Right atrium auricular region (tissue), 2 donors: Measurements from ENCODE around the gene C1orf210. TPM values are rescaled to one million over a fixed set of nuclear protein-coding genes. Genes with fewer than 3 reads are reported as not detected.

Experiments
- DNase-seq: peaks from one replicate; pipeline ENCODE4 v3.0.0-alpha.2; 2019; ENCODE audit warnings: low spot score
- H3K27ac ChIP-seq, 2 donors: fragments of 200-600 bp; sonication (generic); 1 replicate in 1 of 2; 2 replicates in 1 of 2; pipeline ENCODE4 v1.5.1; 2016 to 2019
- H3K27me3 ChIP-seq, 2 donors: fragments of 200-600 bp; sonication (generic); one replicate each; pipeline versions ENCODE4 v1.5.1 to v1.6.0; 2017 to 2019
- H3K36me3 ChIP-seq: fragments of 200-600 bp; sonication (generic); one replicate; pipeline ENCODE4 v1.5.1; 2016
- H3K4me1 ChIP-seq, 2 donors: fragments of 200-600 bp; sonication (generic); one replicate each; pipeline versions ENCODE4 v1.5.1 to v1.6.0; 2017 to 2019
- H3K4me3 ChIP-seq, 2 donors: fragments of 200-600 bp; sonication (generic); 1 replicate in 1 of 2; 2 replicates in 1 of 2; pipeline ENCODE4 v1.5.1; 2017 to 2019; ENCODE audit warnings: mild to moderate bottlenecking in 1 of 2, moderate library complexity in 1 of 2
- H3K9me3 ChIP-seq, 2 donors: fragments of 200-600 bp; sonication (generic); one replicate each; pipeline ENCODE4 v1.5.1; 2019
- CTCF ChIP-seq, 2 donors: fragments of 200-600 bp; sonication (generic); IDR thresholded peaks; one replicate each; pipeline ENCODE4 v1.5.1; 2019; ENCODE audit warnings: antibody characterized with exemption in 2 of 2
- total RNA-seq, 2 donors: library from RNA; depleted of rRNA; stranded (reverse); fragments of >200 nt; gene quantifications; one replicate each; pipeline ENCODE4 v1.1.0, GENCODE V29; 2016

C1orf210 gene
- total RNA-seq, 2 donors from 2014 or later, result not detected

GRCh38 chr1:43314233-43314632 lies 28.9 kb upstream of the C1orf210 start:
- H3K27me3 ChIP-seq, result no peaks in the 10 kb centered on the region
- no peak for TF ChIP-seq CTCF (IDR thresholded peaks at IDR 0.05)
- no peaks in the 10 kb centered on the region for H3K4me1 ChIP-seq
- no peaks in the 10 kb centered on the region for H3K36me3 ChIP-seq
- no peak overlapping the region for H3K27ac ChIP-seq
- DNase-seq, result no peak
- no peaks in the 10 kb centered on the region for H3K9me3 ChIP-seq
- no peak overlapping the region for H3K4me3 ChIP-seq

GRCh38 chr1:43313771-43314170 lies 28.4 kb upstream of the C1orf210 start:
- H3K4me1 ChIP-seq, result no peaks in the 10 kb centered on the region
- H3K27me3 ChIP-seq, result no peaks in the 10 kb centered on the region
- no peak for DNase-seq
- H3K4me3 ChIP-seq, result no peak overlapping the region
- TF ChIP-seq CTCF (IDR thresholded peaks at IDR 0.05), result no peak
- no peaks in the 10 kb centered on the region for H3K9me3 ChIP-seq
- H3K36me3 ChIP-seq, result no peaks in the 10 kb centered on the region
- no peak overlapping the region for H3K27ac ChIP-seq

- H3K9me3 ChIP-seq, result no peaks in the 10 kb centered on the region
- no peaks in the 10 kb centered on the region for H3K4me1 ChIP-seq
- no peak overlapping the region for H3K27ac ChIP-seq
- H3K27me3 ChIP-seq, result no peaks in the 10 kb centered on the region
- TF ChIP-seq CTCF (IDR thresholded peaks at IDR 0.05), result no peak
- no peak for DNase-seq
- no peaks in the 10 kb centered on the region for H3K36me3 ChIP-seq
- no peak overlapping the region for H3K4me3 ChIP-seq
These were observed 27.5 kb upstream of the C1orf210 start for GRCh38 chr1:43312663-43313515.

GRCh38 chr1:43312212-43312623 lies 26.8 kb upstream of the C1orf210 start:
- no peak for TF ChIP-seq CTCF (IDR thresholded peaks at IDR 0.05)
- no peak overlapping the region for H3K27ac ChIP-seq
- no peaks in the 10 kb centered on the region for H3K9me3 ChIP-seq
- no peak overlapping the region for H3K4me3 ChIP-seq
- H3K36me3 ChIP-seq, result no peaks in the 10 kb centered on the region
- peaks cover 0 to 3% of the 10 kb centered on the region in 2 donors for H3K4me1 ChIP-seq
- no peak for DNase-seq
- no peaks in the 10 kb centered on the region for H3K27me3 ChIP-seq

- Histone ChIP-seq H3K27ac (no peak overlapping the region), H3K4me3 (no peak overlapping the region), H3K27me3 (no peaks in the 10 kb centered on the region), H3K9me3 (no peaks in the 10 kb centered on the region), H3K4me1 (peaks cover 0 to 10% of the 10 kb centered on the region in 2 donors), H3K36me3 (no peaks in the 10 kb centered on the region)
- no peak for DNase-seq
- no peak for TF ChIP-seq CTCF (IDR thresholded peaks at IDR 0.05)
These were observed 26.1 kb upstream of the C1orf210 start for GRCh38 chr1:43311521-43311920.
